HL-60/S4 treated with retinoic acid at 250 ng/mL for 4 days and 3 days (cell line): ENCODE results near the gene RMP24.

ENCODE experiments used
- in situ Hi-C: fragments of 300-500 bp; cut with MboI; formaldehyde crosslinking; loops from 2 replicates; pipeline ENCODE4 v1.7.0; 2022; ENCODE audit warnings: low sequenced_read_pairs

Gene RMP24

DNA sequence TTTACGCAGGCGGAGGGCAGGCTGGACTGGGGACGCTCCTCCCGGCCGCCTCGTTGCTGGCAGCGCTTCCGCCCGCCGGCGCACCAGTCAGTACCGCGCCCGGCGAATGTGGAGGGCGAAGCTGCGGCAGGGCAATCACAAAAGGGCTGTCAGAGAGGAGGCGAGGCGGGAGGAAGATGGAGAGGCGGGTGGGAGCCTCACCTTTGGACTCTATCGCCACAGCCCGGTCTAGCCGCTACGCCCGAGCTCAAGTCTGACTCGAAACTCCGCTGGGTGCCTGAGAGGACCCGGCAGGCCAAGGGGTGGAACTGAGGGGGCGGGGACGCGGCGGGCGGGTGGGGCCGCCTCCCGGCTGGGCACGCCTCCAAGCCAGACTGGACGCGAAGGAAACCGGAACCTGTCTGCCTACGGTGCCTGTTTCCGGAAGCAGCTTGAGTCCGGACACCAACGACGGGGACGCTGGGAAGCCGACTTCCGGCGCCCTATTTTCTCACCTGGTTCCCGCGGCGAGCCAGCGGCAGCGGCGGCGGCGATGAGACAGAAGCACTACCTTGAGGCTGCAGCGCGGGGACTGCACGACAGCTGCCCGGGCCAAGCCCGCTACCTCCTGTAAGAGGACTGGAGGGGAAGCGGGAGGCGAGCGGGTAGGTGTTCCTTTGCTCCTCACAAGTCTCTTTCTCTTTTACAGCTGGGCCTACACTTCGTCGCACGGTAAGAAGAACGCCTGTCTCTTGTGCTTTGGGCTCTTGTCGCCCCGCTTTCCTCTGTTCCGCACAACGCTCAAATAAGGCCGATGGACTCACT lies at the start of gene RMP24:
Gene RMP24, plus strand, starts transcription at position 483 of the 804 bp plus-strand sequence.
- in situ Hi-C loops: no loop called here

DNA sequence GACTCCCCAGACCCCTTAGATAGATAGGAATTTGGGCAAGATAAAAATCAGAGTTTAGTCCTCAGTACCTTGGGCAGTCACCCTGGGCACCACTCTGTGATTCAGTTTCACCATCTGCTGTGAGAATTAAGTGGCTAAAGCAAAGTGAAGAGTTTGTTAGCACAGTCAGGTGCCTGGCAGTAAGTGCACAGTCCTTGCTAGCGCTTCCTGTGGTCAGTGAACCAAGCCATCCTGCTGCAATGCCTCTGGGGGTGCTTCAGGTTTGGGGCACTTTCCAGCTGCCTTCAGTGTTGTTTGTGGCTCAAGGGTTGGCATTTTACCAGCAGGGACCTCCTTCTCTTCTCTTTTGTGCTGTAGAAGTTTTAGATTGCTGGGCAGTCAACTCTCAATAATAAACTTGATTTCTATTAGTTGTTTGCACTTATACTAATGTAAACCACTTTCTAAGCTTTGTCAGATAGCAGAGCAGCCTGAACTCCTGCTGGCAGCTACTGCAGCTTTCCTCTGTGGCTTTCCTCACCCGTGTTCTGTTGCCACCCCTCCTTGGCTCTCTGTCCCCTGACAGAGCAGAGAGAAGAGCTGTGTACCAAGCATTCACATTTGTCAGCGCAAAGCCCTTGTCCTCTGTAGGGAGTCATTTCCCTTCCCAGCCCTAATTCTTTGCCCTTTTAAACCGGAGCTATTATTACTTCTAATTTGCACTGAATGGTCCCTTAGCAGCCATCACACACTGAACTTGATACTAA lies 48.4 kb upstream of the RMP24 start:
- in situ Hi-C loops: no loop called here

DNA sequence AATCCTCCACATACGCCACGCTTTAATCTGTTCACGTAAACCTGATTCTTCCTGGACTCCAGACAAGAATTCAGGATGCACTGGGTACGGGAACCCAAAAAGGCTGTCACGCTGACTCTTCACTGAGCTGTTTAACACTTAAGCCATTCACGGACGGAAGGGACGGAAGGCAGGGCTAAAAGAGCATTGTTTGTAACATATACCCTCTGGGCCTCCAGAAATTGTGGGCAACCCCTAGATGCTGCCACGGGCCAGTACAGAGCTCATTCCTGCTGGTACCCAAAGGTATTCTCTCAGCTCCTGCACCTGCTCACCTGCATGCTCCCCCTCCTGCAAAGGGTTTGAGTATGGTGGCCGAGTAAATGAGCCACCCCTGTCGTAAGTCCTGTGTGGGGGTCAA lies 45.6 kb upstream of the RMP24 start:
- in situ Hi-C loops: loop anchor here (25.0 kb wide), 1 partner anchor 165 kb away; no protein-coding TSS in a partner anchor

DNA sequence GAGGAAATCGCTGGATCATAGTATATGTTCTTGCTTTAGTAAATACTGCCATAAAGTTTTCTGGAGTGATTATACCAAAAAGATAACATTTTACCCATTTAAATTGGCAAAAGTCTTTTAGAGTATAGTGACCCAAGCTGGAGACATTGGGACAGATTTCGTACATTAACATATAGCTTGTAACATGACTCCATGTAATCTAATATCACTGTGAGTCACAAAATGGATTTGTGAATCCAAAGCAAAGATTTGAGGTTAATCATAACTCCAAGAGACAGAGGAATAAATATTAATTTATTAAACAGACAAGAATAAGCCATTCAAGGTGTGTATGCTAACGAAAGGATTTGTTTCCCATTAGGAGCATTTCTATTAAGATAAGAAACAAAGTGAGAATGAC lies 45.0 kb upstream of the RMP24 start:
- in situ Hi-C loops: loop anchor here (25.0 kb wide), 1 partner anchor 165 kb away; no protein-coding TSS in a partner anchor

DNA sequence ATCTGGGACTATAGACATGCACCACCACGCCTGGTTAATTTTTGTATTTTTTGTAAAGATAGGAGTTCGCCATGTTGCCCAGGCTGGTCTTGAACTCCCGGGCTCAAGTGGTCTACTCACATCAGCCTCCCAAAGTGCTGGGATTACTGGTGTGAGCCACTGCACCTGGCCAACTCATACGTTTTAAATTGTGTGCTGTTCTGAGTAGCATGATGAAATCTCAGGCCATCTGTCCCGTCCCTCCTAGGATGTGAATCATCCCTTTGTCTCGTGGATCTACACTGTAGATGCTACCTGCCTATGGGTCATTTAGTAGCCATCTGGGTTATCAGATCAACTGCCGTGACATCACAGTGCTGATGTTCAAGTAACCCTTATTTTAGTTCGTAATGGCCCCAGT lies 38.5 kb upstream of the RMP24 start:
- in situ Hi-C loops: loop anchor here (25.0 kb wide), 1 partner anchor 172 kb away; no protein-coding TSS in a partner anchor

DNA sequence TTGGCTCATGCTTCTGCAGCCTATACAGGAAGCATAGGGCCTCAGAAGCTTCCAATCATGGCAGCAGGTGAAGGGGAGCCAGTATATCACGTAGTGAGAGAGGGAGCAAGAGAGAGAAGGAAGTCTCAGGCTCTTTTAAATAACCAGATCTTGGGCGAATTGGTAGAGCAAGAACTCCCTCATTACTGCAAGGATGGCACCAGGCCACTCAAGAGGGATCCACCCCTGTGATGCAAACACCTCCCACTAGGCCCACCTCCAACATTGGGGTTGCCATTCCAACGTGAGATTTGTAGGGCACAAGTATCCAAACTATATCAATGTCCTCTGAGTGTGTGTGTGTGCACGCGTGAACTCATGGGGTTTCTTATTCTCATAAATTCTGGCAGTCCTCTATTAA lies 37.6 kb upstream of the RMP24 start:
- in situ Hi-C loops: loop anchor here (25.0 kb wide), 1 partner anchor 173 kb away; no protein-coding TSS in a partner anchor

DNA sequence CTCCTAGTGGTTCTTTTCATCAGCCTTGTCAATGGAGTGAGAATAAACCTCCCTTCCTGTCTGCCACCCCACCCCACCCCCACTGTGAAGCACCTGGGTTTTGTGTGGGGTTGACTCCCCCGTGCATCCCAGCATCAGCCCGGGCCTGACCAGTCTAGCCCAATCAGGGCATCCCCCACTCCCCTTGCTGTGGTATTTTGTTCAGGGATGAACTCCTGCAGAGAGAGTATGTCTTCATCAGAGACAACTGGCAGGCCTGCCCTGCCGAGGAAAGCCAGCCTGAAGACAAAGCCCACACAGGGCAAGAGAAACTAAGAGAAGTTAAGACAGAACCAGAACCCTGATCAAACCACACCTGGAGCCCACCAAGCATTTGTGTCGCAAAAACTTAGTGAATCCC lies 36.7 kb upstream of the RMP24 start:
- in situ Hi-C loops: loop anchor here (25.0 kb wide), 1 partner anchor 174 kb away; no protein-coding TSS in a partner anchor

DNA sequence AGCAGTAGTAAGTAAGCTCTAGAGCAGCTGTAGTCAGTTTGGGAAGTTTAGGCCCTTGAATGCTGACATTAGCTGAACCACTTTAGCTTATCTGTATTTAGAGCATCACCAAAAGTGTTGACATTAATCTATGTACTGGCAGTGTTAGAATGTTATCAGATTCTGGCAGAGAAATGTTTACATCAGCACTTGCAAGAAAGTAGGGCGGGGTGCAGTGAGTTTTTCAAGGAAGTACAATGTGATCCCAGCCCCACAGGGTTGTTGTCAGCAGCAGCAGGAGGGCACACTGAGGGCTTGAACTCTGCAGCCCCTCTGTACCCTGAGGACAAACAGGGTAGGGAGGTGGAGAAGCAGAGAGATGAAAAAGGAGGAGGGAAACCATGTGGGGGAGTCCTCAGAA lies 35.5 kb upstream of the RMP24 start:
- in situ Hi-C loops: loop anchor here (25.0 kb wide), 1 partner anchor 175 kb away; no protein-coding TSS in a partner anchor

DNA sequence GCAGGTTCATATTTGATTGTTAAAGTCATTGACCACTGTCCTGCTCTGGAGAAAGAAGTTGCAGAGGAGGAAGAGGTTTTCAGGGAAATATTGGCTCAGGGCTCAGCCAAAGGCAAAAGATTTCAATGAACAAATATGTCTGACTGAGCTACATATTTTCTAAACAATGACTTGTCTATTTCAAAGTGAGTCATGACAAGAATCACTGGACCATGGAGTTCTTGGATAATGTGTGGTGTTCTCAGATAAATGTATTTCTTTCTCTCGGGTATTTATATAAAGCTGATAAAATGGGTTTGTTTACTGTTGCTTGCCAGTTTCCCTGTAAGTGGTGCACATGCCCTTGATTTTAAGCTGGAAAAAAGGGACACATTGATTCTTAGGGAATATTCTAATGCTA lies 34.3 kb upstream of the RMP24 start:
- in situ Hi-C loops: loop anchor here (25.0 kb wide), 1 partner anchor 176 kb away; no protein-coding TSS in a partner anchor

DNA sequence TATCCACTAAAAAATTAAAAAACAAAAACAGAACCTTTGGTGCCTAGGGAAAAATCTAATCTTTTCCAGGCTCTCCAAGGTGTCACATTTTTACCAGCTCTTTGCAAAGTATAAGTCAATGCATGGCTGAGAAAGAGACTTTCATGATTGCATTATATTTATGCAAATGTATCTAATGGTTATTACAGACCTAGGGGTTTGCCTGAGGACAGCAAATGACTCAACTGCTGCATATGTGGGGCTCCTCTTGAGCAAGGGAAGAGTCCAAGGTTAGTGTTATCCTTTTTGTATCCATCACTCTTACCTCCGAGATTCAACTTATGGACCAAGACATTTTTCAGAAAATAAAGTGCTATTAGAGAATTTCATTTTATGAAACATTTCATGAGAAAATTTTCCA lies 33.9 kb upstream of the RMP24 start:
- in situ Hi-C loops: loop anchor here (25.0 kb wide), 1 partner anchor 176 kb away; no protein-coding TSS in a partner anchor

DNA sequence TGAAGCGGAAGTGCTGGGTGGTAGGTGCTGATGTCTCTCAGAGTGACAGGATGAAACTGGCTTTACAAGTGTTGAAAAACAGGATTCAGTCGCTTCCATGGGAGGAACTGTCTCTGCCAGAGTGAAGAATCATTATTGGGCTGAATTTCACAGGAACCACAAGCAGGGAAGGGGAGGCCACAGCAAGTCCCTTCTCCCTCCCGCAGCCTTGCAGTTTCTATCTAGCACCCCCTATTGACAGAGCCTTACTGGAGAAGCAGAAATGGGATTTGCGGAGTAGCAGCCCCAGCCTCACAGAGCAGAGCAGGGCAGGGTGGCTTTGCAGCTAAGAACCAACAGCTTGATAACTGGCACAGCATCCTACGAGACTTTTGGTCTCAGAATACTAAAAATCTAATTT lies 33.3 kb upstream of the RMP24 start:
- in situ Hi-C loops: loop anchor here (25.0 kb wide), 1 partner anchor 177 kb away; no protein-coding TSS in a partner anchor

DNA sequence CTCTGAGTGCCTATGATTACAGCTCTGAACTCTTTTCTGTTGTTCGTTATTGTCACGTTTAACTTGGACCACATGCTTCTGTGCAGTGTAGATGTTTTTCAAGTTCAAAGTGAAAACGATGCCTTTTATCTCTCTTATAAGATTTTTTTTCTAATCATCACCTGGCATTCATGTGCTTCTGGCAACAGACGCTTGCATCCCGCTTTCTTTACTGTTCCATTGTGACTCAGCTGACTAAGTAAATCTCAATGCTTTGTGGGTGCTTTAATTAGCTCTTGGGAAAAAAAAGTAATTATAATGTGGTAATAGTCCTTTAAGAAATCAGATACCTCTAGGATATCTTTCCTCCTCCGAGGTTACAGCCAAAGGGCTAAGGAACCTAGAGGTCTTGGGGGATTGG lies 31.2 kb upstream of the RMP24 start:
- in situ Hi-C loops: loop anchor here (25.0 kb wide), 1 partner anchor 179 kb away; no protein-coding TSS in a partner anchor

DNA sequence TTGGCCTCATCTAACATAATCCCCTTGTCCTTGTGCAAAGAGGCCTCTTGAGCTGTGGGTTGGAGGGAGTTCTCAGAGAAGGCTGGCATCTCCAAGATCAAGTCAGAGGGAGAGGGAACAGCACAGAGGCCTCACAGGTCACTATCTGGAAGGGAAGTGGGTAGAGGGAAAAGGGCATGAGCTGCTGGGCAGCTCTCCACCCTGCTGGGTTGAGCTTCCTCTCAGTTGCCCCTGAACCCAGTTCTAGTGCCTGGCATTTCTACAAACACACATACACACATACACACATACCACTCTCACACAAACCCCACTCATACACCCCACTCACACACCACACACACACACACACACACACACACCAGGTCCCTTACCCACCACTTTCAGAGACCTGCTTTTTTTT lies 30.3 kb upstream of the RMP24 start:
- in situ Hi-C loops: loop anchor here (25.0 kb wide), 1 partner anchor 180 kb away; no protein-coding TSS in a partner anchor

DNA sequence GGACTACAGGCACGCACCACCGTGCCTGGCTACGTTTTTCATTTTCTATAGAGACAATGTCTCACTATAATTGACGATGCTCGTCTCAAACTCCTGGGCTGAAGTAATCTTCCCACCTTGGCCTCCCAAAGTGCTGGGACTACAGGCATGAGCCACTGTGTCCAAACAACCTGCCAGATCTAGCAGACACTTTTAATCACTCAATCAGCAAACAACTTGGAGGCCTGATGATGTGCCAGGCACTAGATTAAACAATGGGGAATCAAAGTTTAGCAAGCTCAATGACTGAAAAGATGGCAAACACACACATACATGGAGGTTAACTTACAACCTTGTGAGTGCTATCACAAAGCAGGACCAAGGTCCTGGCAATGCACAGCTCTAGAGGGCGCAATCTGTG lies 29.8 kb upstream of the RMP24 start:
- in situ Hi-C loops: loop anchor here (25.0 kb wide), 1 partner anchor 180 kb away; no protein-coding TSS in a partner anchor

DNA sequence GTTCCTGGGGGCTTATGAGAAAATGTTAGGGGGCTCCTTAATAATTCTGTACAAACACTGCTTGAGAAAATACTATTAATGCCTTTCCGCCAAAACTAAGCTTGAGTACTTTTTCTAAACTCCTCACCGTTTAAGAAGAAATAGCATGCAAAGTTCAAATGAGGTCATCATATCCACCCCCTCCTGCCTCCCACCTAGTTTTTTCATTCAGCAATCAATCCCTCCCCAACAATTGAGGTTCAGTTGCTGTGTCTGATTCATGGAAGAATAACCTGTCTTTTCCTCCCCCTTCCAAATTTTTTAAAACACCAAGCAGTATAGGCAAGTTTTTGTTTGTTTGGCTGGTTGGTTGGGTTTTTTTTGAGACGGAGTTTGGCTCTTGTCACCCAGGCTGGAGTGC lies 24.4 kb upstream of the RMP24 start:
- in situ Hi-C loops: loop anchor here (25.0 kb wide), 1 partner anchor 186 kb away; no protein-coding TSS in a partner anchor

DNA sequence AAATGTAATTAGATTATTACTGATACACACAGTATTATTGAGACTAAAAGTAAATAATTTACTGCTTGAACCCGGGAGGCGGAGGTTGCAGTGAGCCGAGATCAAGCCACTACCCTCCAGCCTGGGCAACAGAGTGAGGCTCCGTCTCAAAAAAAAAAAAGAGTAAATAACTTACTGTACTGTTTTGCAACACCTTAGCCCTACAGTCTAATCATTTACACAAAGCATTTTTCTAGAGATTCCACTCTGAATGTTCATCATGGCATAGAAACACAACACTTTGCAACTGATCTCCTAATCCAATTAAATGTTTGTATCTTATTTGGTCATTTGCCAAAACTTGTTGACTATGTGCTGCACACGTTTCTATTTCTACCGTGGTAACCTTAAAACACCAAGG lies 23.4 kb upstream of the RMP24 start:
- in situ Hi-C loops: loop anchor here (25.0 kb wide), 1 partner anchor 187 kb away; no protein-coding TSS in a partner anchor

DNA sequence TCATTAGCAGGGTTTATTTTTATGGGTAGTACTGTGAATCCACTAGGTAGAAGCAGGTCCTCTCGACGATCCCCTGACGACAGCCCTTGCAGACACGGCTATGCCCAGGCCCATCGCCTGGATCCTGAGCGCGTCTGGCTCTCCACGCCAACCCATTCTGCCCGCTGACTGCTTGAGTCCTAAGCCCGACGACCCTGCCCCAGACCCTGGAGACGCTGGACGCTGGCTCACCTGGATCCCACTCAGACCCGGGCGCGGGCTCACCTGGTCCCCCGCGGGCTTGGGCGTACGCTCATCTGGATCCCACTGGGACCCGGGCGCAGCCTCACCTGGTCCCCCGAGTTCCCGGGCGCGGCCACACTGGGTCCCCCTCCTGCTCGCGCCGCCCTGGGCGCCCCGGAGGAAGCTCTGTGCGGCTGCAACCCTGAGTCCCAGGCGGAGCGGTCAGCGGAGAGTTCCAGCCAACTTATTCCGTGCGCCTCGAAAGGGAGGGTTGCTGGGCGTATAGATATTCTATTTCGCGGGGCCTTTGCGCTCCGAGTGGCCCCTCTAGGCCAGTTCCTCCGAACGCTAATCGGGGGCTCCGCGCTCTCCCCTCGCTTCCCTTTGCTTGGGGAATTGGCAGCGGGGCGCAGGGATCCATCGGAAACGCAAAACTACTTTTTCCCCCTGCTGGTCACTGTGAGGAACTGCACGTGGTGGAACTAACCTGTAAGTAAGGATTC lies 22.4 kb upstream of the RMP24 start:
- in situ Hi-C loops: loop anchor here (25.0 kb wide), 1 partner anchor 188 kb away; no protein-coding TSS in a partner anchor

DNA sequence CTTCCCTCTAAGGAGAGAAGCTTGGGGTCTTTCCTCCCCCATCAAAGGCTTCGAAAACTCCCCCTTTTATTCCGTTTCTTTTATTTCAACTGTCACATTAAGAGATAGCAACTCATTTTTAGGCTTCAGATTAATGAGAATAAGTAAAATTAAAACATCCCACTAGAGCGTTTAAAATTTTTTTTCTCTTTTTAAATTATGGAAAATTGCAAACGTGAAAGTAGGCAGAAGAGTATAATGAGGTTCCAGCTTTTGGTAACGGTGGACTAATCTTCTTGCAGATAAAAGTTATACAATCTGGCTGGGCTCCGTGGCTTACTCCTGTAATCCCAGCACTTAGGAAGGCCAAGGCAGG lies 21.9 kb upstream of the RMP24 start:
- in situ Hi-C loops: no loop called here

DNA sequence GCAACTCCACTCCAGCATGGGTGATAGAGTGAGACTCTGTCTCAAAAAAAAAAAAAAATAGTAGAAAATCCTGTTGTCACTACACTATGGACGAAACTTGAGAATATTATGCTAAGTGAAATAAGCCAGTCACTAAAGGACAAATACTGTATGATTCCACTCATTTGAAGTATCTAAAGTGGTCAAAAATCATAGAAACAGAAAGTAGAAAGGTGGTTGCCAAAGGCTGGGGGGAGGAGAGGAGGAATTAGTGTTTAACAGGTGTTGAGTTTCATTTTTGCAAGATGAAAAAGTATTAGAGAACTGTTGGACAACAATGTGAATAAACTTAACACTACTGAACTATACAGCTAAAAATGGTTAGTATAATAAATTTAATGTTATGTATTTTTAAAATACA lies 18.8 kb upstream of the RMP24 start:
- in situ Hi-C loops: no loop called here

DNA sequence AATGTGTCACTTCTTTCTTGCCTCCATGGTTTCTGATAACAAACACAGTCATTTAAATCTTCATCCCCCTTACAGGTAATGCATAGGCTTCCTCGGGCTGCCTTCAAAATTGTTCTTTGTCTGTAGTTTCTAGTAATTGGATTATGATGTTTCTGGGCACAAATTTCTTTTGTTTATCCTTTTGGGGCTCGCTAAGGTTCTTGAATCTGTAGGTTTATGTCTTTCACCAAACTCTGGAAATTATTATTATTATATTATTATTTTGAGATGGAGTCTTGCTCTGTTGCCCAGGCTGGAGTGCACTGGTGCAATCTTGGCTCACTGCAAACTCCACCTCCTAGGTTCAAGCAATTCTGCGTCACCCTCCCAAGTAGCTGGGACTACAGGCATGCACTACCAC lies 16.3 kb upstream of the RMP24 start:
- in situ Hi-C loops: no loop called here

DNA sequence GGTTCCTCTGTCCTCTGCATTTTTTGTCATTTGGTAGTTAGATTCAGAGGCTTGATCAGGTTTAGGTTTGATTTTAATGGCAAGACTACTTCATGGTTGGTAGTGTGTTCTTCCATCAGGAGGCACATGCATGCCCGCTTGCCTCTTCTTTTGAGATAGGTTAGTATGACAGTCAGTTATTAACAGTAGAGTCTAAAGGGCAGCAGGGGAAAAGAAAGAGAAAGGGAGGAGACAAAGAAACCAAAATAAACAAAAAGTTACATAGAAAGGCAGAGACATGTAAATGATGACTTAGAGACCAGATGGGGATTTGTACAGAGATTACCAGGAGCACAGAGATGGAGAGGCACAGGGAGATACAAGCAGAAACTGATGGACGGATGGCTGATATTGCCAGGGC lies 10.2 kb upstream of the RMP24 start:
- in situ Hi-C loops: loop anchor here (10.0 kb wide), 1 partner anchor 548 kb away; no protein-coding TSS in a partner anchor
